HFFc6 (cell line): ENCODE measurements around the gene P3H3. TPM values are rescaled to one million over a fixed set of nuclear protein-coding genes. Genes with fewer than 3 reads are reported as not detected.

Source experiments
- DNase-seq: peaks from one replicate; pipeline ENCODE4 v3.0.0-alpha.2; 2018
- H3K27ac Mint-ChIP-seq: 2 replicates; pipeline ENCODE4 v1.8.0; 2020; ENCODE audit warnings: mild to moderate bottlenecking, mixed read lengths
- H3K27me3 Mint-ChIP-seq: 2 replicates; pipeline ENCODE4 v1.8.0; 2021; ENCODE audit warnings: mild to moderate bottlenecking, moderate library complexity, mixed read lengths; ENCODE audit not compliant: insufficient read depth
- H3K36me3 Mint-ChIP-seq: 2 replicates; pipeline ENCODE4 v1.8.0; 2021; ENCODE audit warnings: low read depth, mixed read lengths
- H3K4me1 Mint-ChIP-seq: 2 replicates; pipeline ENCODE4 v1.8.0; 2020; ENCODE audit warnings: low read depth, mixed read lengths
- H3K4me3 Mint-ChIP-seq: 2 replicates; pipeline ENCODE4 v1.8.0; 2020; ENCODE audit warnings: mild to moderate bottlenecking, moderate library complexity, mixed read lengths
- H3K9me3 Mint-ChIP-seq: 2 replicates; pipeline ENCODE4 v1.8.0; 2020; ENCODE audit warnings: mild to moderate bottlenecking, mixed read lengths
- CTCF ChIP-seq: fragments of 200-600 bp; sonication (generic); IDR thresholded peaks from 2 replicates; pipeline ENCODE4 v1.5.0; 2021; ENCODE audit warnings: antibody characterized with exemption, mild to moderate bottlenecking
- total RNA-seq, 6 experiments: library from RNA; stranded (reverse); fragmentation: NEBNext Ultra II Directional; extraction: Animal tissue kit (Norgen Biotek cat#: 25700); gene quantifications; 2 replicates in 1 of 6; 3 replicates in 5 of 6; pipeline ENCODE4 v1.2.3, GENCODE V29; 2021

Gene P3H3
- total RNA-seq, 6 experiments from 2014 or later, result 94.0 to 109 (median 103) TPM

- H3K9me3 Mint-ChIP-seq, result no peaks in the 10 kb centered on the region
- H3K4me3 Mint-ChIP-seq, result no peak overlapping the region
- no peak overlapping the region for H3K27ac Mint-ChIP-seq
- TF ChIP-seq CTCF, result no peak
- peaks cover 20% of the 10 kb centered on the region for H3K4me1 Mint-ChIP-seq
- peaks cover 12% of the 10 kb centered on the region for H3K27me3 Mint-ChIP-seq
- peaks cover 40% of the 10 kb centered on the region for H3K36me3 Mint-ChIP-seq
- DNase-seq, result no peak
These were observed 27.1 kb downstream of the P3H3 start for GRCh38 chr12:6855322-6855721.

DNA sequence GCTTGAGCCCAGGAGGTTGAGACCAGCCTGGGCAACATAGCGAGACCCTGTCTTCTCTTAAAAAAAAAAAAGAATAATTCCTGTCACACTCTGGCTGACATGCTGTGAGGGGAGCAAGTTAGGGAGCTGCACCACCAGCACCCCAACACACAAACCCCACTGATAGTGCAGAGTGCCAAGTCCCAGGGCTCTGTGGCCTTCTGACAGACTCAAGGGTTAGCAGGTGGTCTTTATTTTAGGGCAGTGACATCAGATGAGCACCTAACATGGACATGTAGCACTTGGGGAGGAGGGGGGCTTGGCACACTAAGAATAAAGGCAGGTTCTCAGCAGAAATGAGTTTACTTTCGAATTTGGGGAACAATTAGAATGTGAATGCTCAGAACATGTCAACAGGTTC, 30.6 kb downstream of the P3H3 start:
- H3K9me3 Mint-ChIP-seq, result no peaks in the 10 kb centered on the region
- peaks cover 15% of the 10 kb centered on the region for H3K4me1 Mint-ChIP-seq
- H3K27ac Mint-ChIP-seq, result no peak overlapping the region
- peaks cover 56% of the 10 kb centered on the region for H3K36me3 Mint-ChIP-seq
- DNase-seq, result no peak
- no peak for TF ChIP-seq CTCF
- H3K4me3 Mint-ChIP-seq, result no peak overlapping the region
- H3K27me3 Mint-ChIP-seq, result peaks cover 6% of the 10 kb centered on the region

DNA sequence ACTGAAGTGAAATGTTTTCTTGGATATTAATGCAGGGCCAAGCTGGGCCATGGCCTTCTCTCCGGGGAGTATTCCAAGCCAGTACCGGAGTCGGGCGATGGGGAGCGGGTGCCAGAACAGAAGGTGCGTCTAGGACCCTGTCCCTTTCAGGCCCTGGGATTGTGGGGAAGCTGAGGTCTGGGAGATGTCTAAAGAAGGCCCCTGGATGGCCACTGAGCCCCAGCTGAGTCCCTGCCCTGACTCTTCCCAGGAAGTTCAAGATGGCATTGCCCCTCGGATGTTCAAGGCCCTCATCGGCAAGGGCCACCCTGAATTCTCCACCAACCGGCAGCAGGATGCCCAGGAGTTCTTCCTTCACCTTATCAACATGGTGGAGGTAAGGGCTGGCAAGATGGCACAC, 31.9 kb downstream of the P3H3 start:
- Mint-ChIP-seq H3K4me3 (no peak overlapping the region), H3K27me3 (peaks cover 3% of the 10 kb centered on the region), H3K9me3 (no peaks in the 10 kb centered on the region), H3K36me3 (peaks cover 59% of the 10 kb centered on the region), H3K27ac (no peak overlapping the region), H3K4me1 (peaks cover 7% of the 10 kb centered on the region)
- DNase-seq, result no peak
- no peak for TF ChIP-seq CTCF

- Mint-ChIP-seq H3K36me3 (peaks cover 62% of the 10 kb centered on the region), H3K27me3 (peaks cover 3% of the 10 kb centered on the region), H3K4me1 (peaks cover 7% of the 10 kb centered on the region), H3K4me3 (no peak overlapping the region), H3K27ac (peak overlapping the region; percentile 30; the same call in 1 of the 2 replicates), H3K9me3 (no peaks in the 10 kb centered on the region)
- no peak for TF ChIP-seq CTCF
- DNase-seq, result no peak
These were observed 32.7 kb downstream of the P3H3 start for GRCh38 chr12:6860942-6861341.

DNA sequence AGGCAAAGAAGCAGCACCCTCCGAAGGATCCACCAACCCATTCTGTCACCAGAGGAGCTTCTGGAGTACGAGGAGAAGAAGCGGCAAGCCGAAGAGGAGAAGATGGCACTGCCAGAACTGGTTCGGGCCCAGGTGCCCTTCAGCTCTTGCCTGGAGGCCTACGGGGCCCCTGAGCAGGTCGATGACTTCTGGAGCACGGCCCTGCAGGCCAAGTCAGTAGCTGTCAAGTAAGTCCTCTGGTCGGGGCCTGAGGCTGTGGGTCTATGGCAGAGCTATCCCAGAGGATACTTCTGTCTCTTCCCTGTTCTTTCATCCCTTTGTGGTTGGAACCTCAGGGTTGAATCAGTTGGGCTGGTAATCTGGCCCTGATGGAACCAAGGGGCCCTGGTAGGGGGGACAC, 33.2 kb downstream of the P3H3 start:
- no peaks in the 10 kb centered on the region for H3K9me3 Mint-ChIP-seq
- no peak for TF ChIP-seq CTCF
- H3K4me1 Mint-ChIP-seq, result peaks cover 7% of the 10 kb centered on the region
- peaks cover 63% of the 10 kb centered on the region for H3K36me3 Mint-ChIP-seq
- no peak for DNase-seq
- peak overlapping the region; percentile 30; the same call in 1 of the 2 replicates for H3K27ac Mint-ChIP-seq
- H3K4me3 Mint-ChIP-seq, result no peak overlapping the region
- peaks cover 3% of the 10 kb centered on the region; the same call in 1 of the 2 replicates for H3K27me3 Mint-ChIP-seq

DNA sequence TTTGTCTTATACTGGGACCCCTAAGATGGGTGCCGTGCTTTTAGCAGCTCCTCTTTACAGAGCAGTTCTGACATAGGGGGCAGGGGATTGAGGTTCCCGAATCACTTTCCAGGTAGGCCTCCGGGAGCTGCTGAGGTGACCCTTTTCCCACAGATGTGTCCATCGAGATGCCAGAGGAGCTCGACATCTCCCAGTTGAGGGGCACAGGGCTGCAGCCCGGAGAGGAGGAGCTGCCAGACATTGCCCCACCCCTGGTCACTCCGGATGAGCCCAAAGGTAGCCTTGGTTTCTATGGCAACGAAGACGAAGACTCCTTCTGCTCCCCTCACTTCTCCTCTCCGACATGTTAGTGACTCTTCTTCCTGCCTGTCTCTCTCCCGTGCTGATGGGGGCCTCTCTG, 34.8 kb downstream of the P3H3 start:
- peak overlapping the region; percentile 55 for H3K27ac Mint-ChIP-seq
- H3K27me3 Mint-ChIP-seq, result peaks cover 8% of the 10 kb centered on the region
- peaks cover 56% of the 10 kb centered on the region for H3K36me3 Mint-ChIP-seq
- no peaks in the 10 kb centered on the region for H3K9me3 Mint-ChIP-seq
- no peak for DNase-seq
- no peak overlapping the region for H3K4me3 Mint-ChIP-seq
- no peak for TF ChIP-seq CTCF
- H3K4me1 Mint-ChIP-seq, result peaks cover 14% of the 10 kb centered on the region
